K562 (cell line): Measurements from ENCODE around the gene ARSK. TPM values are rescaled to one million over a fixed set of nuclear protein-coding genes. Genes with fewer than 3 reads are reported as not detected.

Source experiments
- ATAC-seq: fragments of 200-7000 bp; cut with Tn5 transposase; 3 replicates; pipeline ENCODE4 v1.9.1; 2020; ENCODE audit warnings: moderate library complexity
- BruUV-seq: library from RNA; stranded (reverse); fragments of 400-500 nt; replicated peaks from 2 replicates; lab custom pipeline; 2021; lab: Mats Ljungman, UMichigan
- CTCF ChIA-PET: fragments of 300-600 bp; formaldehyde crosslinking; extraction: SDS; loops from one replicate; lab custom pipeline; 2021; ENCODE audit warnings: low intra/inter-chr PET ratio; lab: Yijun Ruan, JAX
- POLR2A ChIA-PET: fragments of 300-600, 350-650 bp; sonication (Branson Sonifier 250); formaldehyde crosslinking; extraction: SDS; loops from one replicate; lab custom pipeline; 2021; ENCODE audit warnings: antibody characterized with exemption, inconsistent platforms; lab: Yijun Ruan, JAX
- DNase-seq, 4 experiments: peaks; one replicate each; pipeline versions ENCODE4 v3.0.0 to v3.0.0-alpha.2; 2011 to 2018; ENCODE audit warnings: low spot score in 3 of 4, mixed read lengths in 3 of 4; ENCODE audit errors: extremely low read depth in 1 of 4
- FAIRE-seq: peaks from 2 replicates; lab custom pipeline; 2011; peaks lifted over from hg19 to GRCh38; lab: Jason Lieb, UNC
- H2AFZ ChIP-seq: 2 replicates; pipeline ENCODE4 v1.6.0; 2011; ENCODE audit warnings: low read depth, low read length, control low read depth, inconsistent platforms
- H3K27ac ChIP-seq: fragments of 200-600 bp; 3 replicates; pipeline ENCODE4 v1.8.0; 2011; ENCODE audit warnings: low read depth, mild to moderate bottlenecking, control low read depth, inconsistent platforms, low read length, moderate library complexity, mixed read lengths; ENCODE audit errors: extremely low read depth
- H3K27me3 ChIP-seq, 2 experiments: fragments of 300-600 bp in 1 of 2; 2 replicates in 1 of 2; 3 replicates in 1 of 2; pipeline versions ENCODE4 v1.6.0 to v1.8.0; 2011; ENCODE audit warnings: inconsistent platforms in 2 of 2, low read length in 2 of 2, mild to moderate bottlenecking in 1 of 2, mixed read lengths in 1 of 2, moderate library complexity in 1 of 2; ENCODE audit not compliant: control insufficient read depth in 2 of 2, insufficient read depth in 2 of 2
- H3K36me3 ChIP-seq: fragments of 300-600 bp; 3 replicates; pipeline ENCODE4 v1.8.0; 2011; ENCODE audit warnings: mild to moderate bottlenecking, low read length, inconsistent platforms; ENCODE audit not compliant: control insufficient read depth, insufficient read depth
- H3K4me1 ChIP-seq, 2 experiments: fragments of 200-600 bp in 1 of 2; replicated peaks in 1 of 2; 2 replicates in 1 of 2; 3 replicates in 1 of 2; pipeline versions ENCODE4 v1.5.1 to v1.8.0; 2011; ENCODE audit warnings: inconsistent platforms in 2 of 2, low read length in 2 of 2, mild to moderate bottlenecking in 1 of 2, mixed read lengths in 1 of 2, moderate library complexity in 1 of 2; ENCODE audit not compliant: control insufficient read depth in 2 of 2, insufficient read depth in 2 of 2
- H3K4me2 ChIP-seq: 2 replicates; pipeline ENCODE4 v1.6.1; 2011; ENCODE audit warnings: low read length, control low read depth, inconsistent platforms, mixed read lengths; ENCODE audit not compliant: insufficient read depth
- H3K4me3 ChIP-seq: fragments of 200-600 bp; sonication (generic), shearing (Covaris generic); 2 replicates; pipeline ENCODE4 v1.5.1; 2016; ENCODE audit warnings: control low read depth, inconsistent platforms
- H3K79me2 ChIP-seq: fragments of 200-600 bp; 3 replicates; pipeline ENCODE4 v1.8.0; 2011; ENCODE audit warnings: low read length, inconsistent platforms; ENCODE audit not compliant: control insufficient read depth, insufficient read depth
- H3K9ac ChIP-seq, 2 experiments: 2 replicates each; pipeline versions ENCODE4 v1.6.0 to v1.6.1; 2011; ENCODE audit warnings: low read depth in 2 of 2, low read length in 2 of 2, control low read depth in 1 of 2, inconsistent platforms in 1 of 2, mild to moderate bottlenecking in 1 of 2, mixed read lengths in 1 of 2; ENCODE audit not compliant: insufficient read depth in 1 of 2
- H3K9me1 ChIP-seq: one replicate; pipeline ENCODE4 v1.6.0; 2011; ENCODE audit warnings: inconsistent platforms, mild to moderate bottlenecking, low read length, moderate library complexity; ENCODE audit not compliant: control insufficient read depth, insufficient read depth
- H3K9me3 ChIP-seq: replicated peaks from 2 replicates; pipeline ENCODE4 v1.5.1; 2011; ENCODE audit warnings: low read depth, low read length, inconsistent platforms; ENCODE audit not compliant: control insufficient read depth, insufficient read depth
- H4K20me1 ChIP-seq: replicated peaks from 2 replicates; pipeline ENCODE4 v1.6.1; 2011; ENCODE audit warnings: low read length, inconsistent platforms, mixed read lengths; ENCODE audit not compliant: control insufficient read depth, insufficient read depth
- BRD9 ChIP-seq: fragments of 450-650 bp; IDR thresholded peaks from 2 replicates; pipeline ENCODE4 v1.6.1; 2018; ENCODE audit warnings: low read depth; ENCODE audit not compliant: partially characterized antibody
- DPF2 ChIP-seq: fragments of 450-650 bp; IDR thresholded peaks from 2 replicates; pipeline ENCODE4 v1.6.1; 2016
- MCM5 ChIP-seq: fragments of 450-650 bp; IDR thresholded peaks from 2 replicates; pipeline ENCODE4 v1.6.1; 2016; ENCODE audit warnings: low read depth
- MGA ChIP-seq: fragments of 450-650 bp; IDR thresholded peaks from 2 replicates; pipeline ENCODE4 v1.6.1; 2016; ENCODE audit warnings: mild to moderate bottlenecking, moderate library complexity
- MTA1 ChIP-seq: fragments of 450-650 bp; IDR thresholded peaks from 2 replicates; pipeline ENCODE4 v1.6.1; 2017; ENCODE audit warnings: borderline replicate concordance
- MTA3 ChIP-seq: fragments of 450-650 bp; formaldehyde crosslinking; IDR thresholded peaks from 2 replicates; pipeline ENCODE4 v1.6.1; 2017; ENCODE audit warnings: mild to moderate bottlenecking, borderline replicate concordance
- SMAD1 ChIP-seq: fragments of 150-350 bp; IDR thresholded peaks from 2 replicates; pipeline ENCODE4 v1.6.1; 2014; ENCODE audit warnings: low read length, low read depth; ENCODE audit not compliant: partially characterized antibody
- THAP12 ChIP-seq: fragments of 250-450 bp; sonication (Bioruptor Pico); IDR thresholded peaks from 2 replicates; pipeline ENCODE4 v1.9.0; 2021; ENCODE audit warnings: mild to moderate bottlenecking, inconsistent platforms
- ZFPM2 ChIP-seq: fragments of 250-450 bp; sonication (Bioruptor Pico); IDR thresholded peaks from 2 replicates; pipeline ENCODE4 v1.5.1; 2022; ENCODE audit warnings: mild to moderate bottlenecking
- ZNF239 ChIP-seq: fragments of 250-450 bp; sonication (Bioruptor Pico); IDR thresholded peaks from 2 replicates; pipeline ENCODE4 v1.4.0; 2020; ENCODE audit warnings: mild to moderate bottlenecking
- WGBS: fragments of 100-300 bp; shearing (Covaris generic); methylation state at CpG from one replicate; pipeline ENCODE4 v1.1.6; 2016; ENCODE audit warnings: low coverage, mixed read lengths; ENCODE audit not compliant: insufficient coverage; ENCODE audit errors: missing lambda C conversion rate; 5-methylcytosine and 5-hydroxymethylcytosine counted together
- in situ Hi-C: fragments of 300-500 bp; cut with MboI; formaldehyde crosslinking; loops from 4 replicates; pipeline ENCODE4 v1.15.0; 2018; ENCODE audit warnings: inconsistent platforms, mixed read lengths
- intact Hi-C: fragments of 100-400 bp; cut with micrococcal nuclease; formaldehyde crosslinking; loops from 2 replicates; pipeline ENCODE4 v1.14.2; 2022
- polyA plus RNA-seq, 8 experiments: library from polyadenylated mRNA; depleted of rRNA in 4 of 8; stranded (reverse) in 5 of 8; unstranded in 3 of 8; fragments of >200 nt; fragmentation: Nextera tagmentation in 2 of 8; fragmentation: Illumina TruSeq in 1 of 8; extraction: Ambion mirVana in 2 of 8; extraction: Trizol in 1 of 8; gene quantifications; 2 replicates each; pipeline versions ENCODE4 v1.2.1 to v1.2.3, GENCODE V29; 2011 to 2014; ENCODE audit warnings: inconsistent platforms in 1 of 8, missing spikeins in 1 of 8
- total RNA-seq, 7 experiments: library from RNA; depleted of rRNA in 6 of 7; stranded (reverse); fragments of >200 nt in 6 of 7; fragmentation: Illumina TruSeq in 2 of 7; extraction: Trizol in 2 of 7; gene quantifications; 2 replicates each; pipeline versions ENCODE4 v1.2.1 to v1.2.3, GENCODE V29; 2011 to 2021; ENCODE audit warnings: low replicate concordance in 1 of 7

Gene ARSK
- total and polyA plus RNA-seq, 9 of the 15 experiments (the other 6 are each of a cell fraction or from before 2014, with no cell fraction given) = 2.7 to 9.4 (median 7.1) TPM

- Histone ChIP-seq H3K9me1 (no peaks in the 10 kb centered on the region), H3K79me2 (peaks cover 52% of the 10 kb centered on the region), H4K20me1 (no peaks in the 10 kb centered on the region), H2AFZ (peak overlapping the region; percentile 97), H3K4me2 (peak overlapping the region; percentile 97), H3K36me3 (peaks cover 20% of the 10 kb centered on the region; the same call in 2 of the 3 replicates), H3K9ac (peak overlapping the region; percentile 79 to 94), H3K9me3 (no peaks in the 10 kb centered on the region), H3K4me3 (peak overlapping the region; percentile 66), H3K27ac (peak overlapping the region; percentile 84), H3K4me1 (peaks cover 7 to 15% of the 10 kb centered on the region in 2 experiments; a peak in 4 of 5 replicates), H3K27me3 (no peaks in the 10 kb centered on the region)
- ChIA-PET POLR2A (interaction anchor here (0.6 to 1.6 kb wide), 7 partner anchors 10 to 145 kb away, joined by 3 to 9 read pairs (median 3); no protein-coding TSS in a partner anchor), CTCF (interaction anchor here (1.2 kb wide), 1 partner anchor 90 kb away, joined by 4 read pairs; no protein-coding TSS in a partner anchor)
- in situ Hi-C loops (no loop called here), intact Hi-C loops (loop anchor here (10.0 kb wide), 2 partner anchors 171 to 291 kb away; no protein-coding TSS in a partner anchor)
- no peak for FAIRE-seq
- no peak for DNase-seq
- WGBS = 0% methylated on average over 6 of the region's 6 CpGs
- BruUV-seq = TSS peak; percentile 72
- ATAC-seq = peak; percentile 65
- TF ChIP-seq MCM5 (no peak), MTA1 (peak; percentile 71; the same call in 1 of the 2 replicates), MTA3 (0 out of 2 replicates have a peak, but pooled peaks have one; percentile 13), BRD9 (peak; percentile 66), DPF2 (peak; percentile 41), THAP12 (CRISPR knock-in tag) (no peak), ZFPM2 (CRISPR knock-in tag) (no peak), ZNF239 (no peak), MGA (no peak), SMAD1 (no peak)
Observed at GRCh38 chr5:95554331-95554646, 612 bp upstream of the ARSK start.
